ENCODE measurements around the gene ACLY. TPM values are rescaled to one million over a fixed set of nuclear protein-coding genes. Genes with fewer than 3 reads are reported as not detected.

The ACLY gene
- total RNA-seq, 1 donor: 159 TPM

GRCh38 chr17:41930009-41930832 lies 11.5 kb upstream of the ACLY start, which contains the start of gene ODAD4:
Gene ODAD4, plus strand, starts transcription at chr17:41930617. Its CDS starts 107 bp downstream, at chr17:41930724.
- peak; percentile 98 for DNase-seq (ENCODE audit: low read depth)
- peak within 1 kb of the TSS; percentile 74 for H3K4me3 ChIP-seq (ENCODE audit: low read depth, low read length)
- peak; percentile 63 for TF ChIP-seq CTCF (IDR thresholded peaks at IDR 0.05; ENCODE audit: insufficient read depth, low read length)

- H3K4me3 ChIP-seq (ENCODE audit: low read depth, low read length): no peak overlapping the region
- TF ChIP-seq CTCF (IDR thresholded peaks at IDR 0.05; ENCODE audit: insufficient read depth, low read length): no peak
- DNase-seq (ENCODE audit: low read depth): no peak
Measured at GRCh38 chr17:41928693-41929251, 10.0 kb upstream of the ACLY start.

GRCh38 chr17:41925991-41926590 lies 7.3 kb upstream of the ACLY start:
- H3K4me3 ChIP-seq (ENCODE audit: low read depth, low read length): no peak overlapping the region
- no peak for TF ChIP-seq CTCF (IDR thresholded peaks at IDR 0.05; ENCODE audit: insufficient read depth, low read length)
- DNase-seq (ENCODE audit: low read depth): no peak

GRCh38 chr17:41920580-41920955 lies 1.8 kb upstream of the ACLY start:
- no peak overlapping the region for H3K4me3 ChIP-seq (ENCODE audit: low read depth, low read length)
- no peak for DNase-seq (ENCODE audit: low read depth)
- TF ChIP-seq CTCF (IDR thresholded peaks at IDR 0.05; ENCODE audit: insufficient read depth, low read length): no peak

GRCh38 chr17:41919840-41920579 lies 1.3 kb upstream of the ACLY start:
- TF ChIP-seq CTCF (IDR thresholded peaks at IDR 0.05; ENCODE audit: insufficient read depth, low read length): no peak
- no peak overlapping the region for H3K4me3 ChIP-seq (ENCODE audit: low read depth, low read length)
- DNase-seq (ENCODE audit: low read depth): peak; percentile 53

- peak overlapping the region; percentile 54 for H3K4me3 ChIP-seq (ENCODE audit: low read depth, low read length)
- TF ChIP-seq CTCF (IDR thresholded peaks at IDR 0.05; ENCODE audit: insufficient read depth, low read length): no peak
- DNase-seq (ENCODE audit: low read depth): no peak
Measured at GRCh38 chr17:41919165-41919817, 540 bp upstream of the ACLY start.
